NCI-H1105 treated with DMSO at 0.1 percent for 48 hours (cell line): ENCODE measurements around the gene MFSD6L.
"Not testable (repeated sequence)": the region's sequence is repeated elsewhere in the genome, so short reads cannot be mapped to it uniquely, and the experiment has no call there.

Experiments
- DNase-seq: peaks from one replicate; lab custom pipeline; 2025; lab: John Stamatoyannopoulos, UW

Gene MFSD6L

GRCh38 chr17:8825802-8826201, 26.6 kb upstream of the MFSD6L start:
- DNase-seq, result no peak

DNA sequence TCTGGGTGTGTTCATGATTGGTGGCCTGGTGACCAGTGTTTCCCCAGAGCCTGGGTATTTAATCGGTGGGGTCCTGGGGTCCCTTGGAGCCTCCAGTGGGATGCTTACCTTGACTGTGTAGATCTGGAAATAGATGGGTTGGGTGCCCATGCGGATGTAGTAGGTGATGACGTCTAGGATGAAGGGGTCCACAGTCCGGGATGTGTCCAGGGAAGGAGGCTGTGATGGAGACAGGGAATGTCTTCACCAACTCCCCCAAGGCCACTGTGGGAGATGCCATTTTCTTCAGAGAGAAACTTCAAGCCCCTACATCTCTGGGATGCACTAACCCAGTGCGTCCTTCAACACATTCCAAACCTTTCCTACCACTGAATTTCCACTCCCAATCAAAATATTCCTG, 24.1 kb upstream of the MFSD6L start:
- no peak for DNase-seq

GRCh38 chr17:8822401-8823035, 23.4 kb upstream of the MFSD6L start:
- no peak for DNase-seq

GRCh38 chr17:8821446-8822105, 22.4 kb upstream of the MFSD6L start:
- DNase-seq, result no peak

DNA sequence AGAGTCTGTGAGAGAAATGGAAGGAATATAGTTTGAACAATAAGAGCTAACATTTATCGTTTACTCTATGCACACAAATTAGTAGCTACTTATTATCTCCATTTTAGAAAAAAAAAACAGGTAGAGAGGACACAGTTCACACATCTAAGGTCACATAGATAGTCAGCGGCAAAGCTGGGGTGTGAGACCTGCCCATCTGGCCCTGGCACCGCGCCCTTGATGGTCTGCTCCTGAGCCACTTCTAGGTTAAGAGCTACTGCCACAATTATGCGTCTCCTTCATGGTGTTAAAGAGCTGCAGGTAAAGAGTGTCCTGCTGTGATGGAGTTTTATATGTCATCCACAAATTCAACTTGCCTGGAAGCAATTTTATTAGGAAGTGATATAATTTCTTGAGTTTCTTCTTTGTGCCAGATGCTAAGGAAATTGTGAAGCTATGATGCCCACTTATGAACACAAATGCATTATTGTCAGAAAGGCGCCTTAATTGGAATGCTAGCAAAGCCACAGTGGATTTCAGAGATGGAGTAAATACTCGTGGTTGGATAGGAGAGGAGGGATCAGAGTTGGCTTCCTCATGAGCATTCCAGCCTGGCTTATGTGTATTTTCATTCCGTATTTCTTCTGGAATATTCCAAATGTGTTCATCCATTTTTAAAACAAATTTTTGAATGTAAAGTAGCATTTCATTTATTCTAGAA, 21.3 kb upstream of the MFSD6L start:
- peak; percentile 14 for DNase-seq

- DNase-seq, result no peak
These were observed 19.6 kb upstream of the MFSD6L start for GRCh38 chr17:8818654-8819330.

DNA sequence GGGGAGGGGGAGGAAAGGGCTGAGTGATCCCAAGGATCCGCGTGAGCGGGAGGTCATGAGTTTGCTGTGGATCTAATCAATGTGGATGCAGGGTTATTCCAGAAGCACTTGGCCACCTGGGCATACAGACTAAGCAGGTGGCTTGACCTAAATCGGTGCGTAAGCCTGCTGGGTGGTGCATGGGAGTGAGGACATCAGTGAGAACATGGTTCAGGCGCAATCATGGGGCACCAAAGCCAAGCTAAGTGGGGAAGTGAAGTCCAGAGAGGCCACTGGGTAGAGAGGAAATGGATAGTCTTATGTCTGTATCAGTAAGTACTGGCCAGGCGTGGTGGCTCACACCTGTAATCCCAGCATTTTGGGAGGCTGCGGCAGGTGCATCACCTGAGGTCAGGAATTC, 18.9 kb upstream of the MFSD6L start:
- no peak for DNase-seq

DNA sequence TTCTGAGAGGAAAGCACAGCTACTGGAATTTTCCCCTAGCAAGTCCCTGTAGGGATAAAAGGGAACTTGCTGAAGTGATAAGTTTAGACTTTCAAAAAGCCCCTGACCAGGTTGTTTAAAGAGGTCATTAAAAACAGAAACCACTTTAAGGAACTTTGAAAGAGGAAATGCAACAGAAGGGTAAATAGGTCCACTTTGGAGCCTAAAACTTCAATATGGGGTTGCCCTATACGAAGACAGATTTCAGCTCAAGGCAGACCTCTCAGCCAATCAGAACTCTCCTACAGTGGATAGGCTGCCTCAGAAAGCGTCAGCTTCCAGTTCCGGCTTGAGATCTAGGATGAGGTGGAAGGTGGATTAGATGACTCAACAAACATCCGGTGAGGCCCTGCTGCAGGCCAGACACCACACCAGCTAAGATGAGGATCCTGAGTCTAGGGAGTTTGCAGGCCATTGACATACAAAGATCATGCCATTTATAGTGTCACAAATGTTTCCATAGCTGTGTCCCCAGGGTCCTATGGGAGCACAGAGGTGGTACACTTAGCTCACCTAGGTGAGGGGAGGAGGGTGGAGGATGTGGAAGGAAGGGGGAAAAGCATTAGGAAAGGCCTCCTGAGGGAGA, 7.9 kb upstream of the MFSD6L start:
- no peak for DNase-seq

GRCh38 chr17:8806253-8806925, 7.2 kb upstream of the MFSD6L start:
- no peak for DNase-seq

GRCh38 chr17:8805396-8805795, 6.2 kb upstream of the MFSD6L start:
- not testable (repeated sequence) for DNase-seq

- DNase-seq, result no peak
These were observed 4.6 kb upstream of the MFSD6L start for GRCh38 chr17:8803531-8804420.

DNA sequence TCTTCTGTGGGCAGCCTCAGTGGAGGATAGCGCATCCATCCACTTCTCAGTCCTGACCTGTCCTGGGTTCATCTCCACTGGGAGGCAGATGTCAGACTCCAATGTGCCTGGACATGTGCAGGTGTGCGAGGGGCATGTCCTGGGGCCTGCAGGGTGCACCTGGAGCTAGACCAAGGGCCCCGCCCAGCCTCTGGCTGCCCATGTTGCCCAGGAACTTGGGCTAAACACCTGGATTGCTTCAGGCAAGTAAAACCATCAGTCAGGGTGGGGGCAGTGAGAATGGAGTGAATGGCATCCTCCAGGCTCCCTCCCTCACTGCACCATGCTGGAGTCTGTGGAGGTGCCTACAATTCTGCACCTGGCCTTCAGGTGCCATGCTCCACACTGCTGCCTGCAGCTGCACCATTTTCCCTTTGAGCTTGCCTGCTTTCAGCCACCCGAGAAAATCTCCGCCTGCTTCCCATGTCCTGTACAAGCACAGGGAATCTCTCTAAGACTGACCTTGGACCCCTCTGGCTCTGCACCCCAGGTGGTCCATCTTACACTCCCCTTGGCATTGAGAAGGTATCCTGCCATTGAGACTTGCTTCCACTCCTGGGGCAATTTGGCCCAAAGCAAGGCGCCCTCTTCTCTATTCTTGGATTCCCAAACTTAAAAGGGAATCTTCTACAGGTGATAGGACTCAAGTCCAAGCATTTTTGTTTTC, 2.1 kb upstream of the MFSD6L start:
- no peak for DNase-seq

DNA sequence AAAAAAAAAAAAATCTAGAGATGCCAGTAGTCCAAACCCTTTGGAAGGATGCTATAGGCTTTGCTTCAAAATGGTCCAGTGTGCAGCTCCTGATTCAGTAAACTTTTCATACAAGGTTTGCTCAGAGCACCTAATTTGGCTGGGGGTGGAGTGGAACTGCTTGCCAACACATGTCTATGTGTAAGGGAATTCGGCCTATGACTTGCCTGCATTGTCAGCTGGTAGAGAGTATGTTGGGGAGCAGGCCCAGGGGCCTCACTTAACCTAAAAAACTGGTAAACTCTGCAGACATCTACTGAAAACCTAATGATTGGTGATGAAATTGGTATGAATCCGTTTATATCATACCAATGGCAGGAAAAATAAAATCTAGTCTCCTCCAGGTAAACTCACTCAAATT, 1.5 kb upstream of the MFSD6L start:
- DNase-seq, result no peak

DNA sequence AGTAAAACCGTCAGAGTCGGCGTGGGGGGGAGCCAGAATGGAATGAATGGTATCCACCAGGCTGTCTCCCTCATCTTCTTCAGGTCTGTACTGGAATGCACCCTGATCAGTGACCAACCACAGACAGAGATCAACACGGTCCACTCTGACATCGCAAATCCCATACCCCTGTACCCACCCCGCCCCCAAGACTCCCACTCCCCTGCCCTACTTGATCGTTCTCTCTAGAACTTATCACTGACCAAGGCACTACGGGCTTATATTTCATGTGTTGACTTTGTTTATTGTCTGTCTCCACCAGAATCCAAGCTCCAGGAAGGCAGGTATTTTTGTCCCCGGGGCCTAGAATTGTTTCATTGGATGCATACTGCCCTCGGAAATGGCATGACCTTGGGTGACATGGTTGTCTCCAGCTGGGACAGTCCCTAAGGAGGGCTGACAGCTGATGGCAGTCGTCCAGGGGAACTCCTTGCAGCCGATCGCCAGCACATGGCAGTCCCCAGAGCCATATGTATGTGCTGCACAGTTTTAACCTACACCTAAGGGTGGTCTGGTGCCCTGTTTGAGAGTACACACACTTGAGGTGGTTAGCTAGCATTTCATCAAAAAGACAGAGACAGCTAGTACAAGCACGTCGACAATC, 526 bp upstream of the MFSD6L start:
- DNase-seq, result no peak

DNA sequence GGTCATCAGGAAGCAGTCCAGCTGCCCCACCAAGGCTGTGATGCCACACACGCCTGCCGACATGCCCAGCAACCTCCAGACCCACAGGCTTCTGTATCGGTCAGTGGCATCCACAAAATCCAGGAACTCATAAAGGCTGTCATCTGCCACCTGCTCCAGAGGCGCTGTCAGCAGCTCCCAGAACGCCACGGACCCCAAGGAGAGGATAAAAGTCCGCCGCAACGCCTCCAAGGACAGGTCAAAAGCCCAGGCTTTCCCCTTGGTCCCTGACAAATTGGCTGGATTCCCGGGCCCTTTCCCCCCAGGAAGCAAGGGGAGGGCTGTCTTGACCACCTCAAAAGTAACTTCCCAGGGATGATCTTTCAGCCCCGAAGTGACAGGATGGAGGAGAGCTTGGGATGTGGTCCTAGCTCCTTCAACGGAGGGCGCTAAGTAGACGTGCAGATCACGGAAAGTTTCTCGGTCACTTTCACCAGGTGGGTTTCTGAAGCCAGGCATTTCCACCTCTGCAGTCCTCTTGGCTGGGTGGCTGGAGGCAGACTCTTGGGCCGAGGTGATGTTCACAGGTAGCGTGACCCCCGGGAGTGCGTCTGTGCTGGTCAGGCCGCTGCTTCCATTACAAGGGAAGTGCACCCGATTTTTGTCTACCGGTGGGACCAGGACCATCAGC, 854 bp downstream of the MFSD6L start:
- no peak for DNase-seq

DNA sequence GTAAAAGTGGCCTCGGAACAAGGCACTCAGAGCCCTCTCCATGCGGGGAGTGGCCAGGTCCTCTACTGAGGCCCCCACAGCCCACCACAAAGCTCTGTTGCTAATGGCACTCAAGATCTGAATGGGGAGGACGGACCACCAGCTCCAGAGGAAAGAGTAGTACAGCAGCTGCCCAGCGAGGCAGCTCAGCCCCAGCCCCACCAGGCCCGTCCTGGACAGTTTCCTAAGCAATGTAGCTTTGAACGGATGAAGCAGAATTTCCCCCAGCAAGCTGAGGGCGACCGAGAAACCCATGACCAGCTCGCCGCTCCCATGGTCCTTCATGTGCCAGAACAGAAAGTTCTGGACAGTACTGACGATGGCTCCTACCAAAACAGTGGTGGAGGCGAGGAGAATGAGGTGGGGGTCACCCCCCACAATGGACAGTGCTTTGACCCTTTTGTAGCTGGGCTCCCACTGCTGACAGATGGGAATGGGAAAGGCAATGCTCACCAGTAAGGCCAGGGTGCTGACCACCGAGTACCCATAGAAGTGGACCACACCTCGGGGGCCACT, 1.5 kb downstream of the MFSD6L start:
- DNase-seq, result no peak

GRCh38 chr17:8794636-8795035, 4.5 kb downstream of the MFSD6L start:
- no peak for DNase-seq

GRCh38 chr17:8793649-8794048, 5.5 kb downstream of the MFSD6L start:
- DNase-seq, result no peak

DNA sequence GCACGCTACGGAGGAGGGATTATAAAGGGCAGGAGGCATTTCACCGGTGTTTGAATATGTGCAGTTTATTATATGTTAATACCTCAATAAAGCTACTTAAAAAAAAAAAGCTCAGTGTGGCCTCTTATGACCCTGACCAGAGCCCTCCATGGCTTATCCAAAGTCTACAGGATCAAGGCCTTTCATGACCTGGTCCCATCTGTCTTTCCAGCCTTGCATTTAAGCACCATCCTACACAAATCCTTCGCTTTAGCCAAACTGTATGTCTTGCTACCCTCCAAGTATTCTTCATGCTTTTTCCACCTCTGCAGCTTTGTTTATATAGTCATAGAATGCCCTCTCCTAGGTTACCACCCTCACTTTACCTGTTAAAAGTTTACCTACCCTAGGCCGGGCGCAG, 6.5 kb downstream of the MFSD6L start:
- no peak for DNase-seq
